Osteoblast (primary cell): ENCODE data around the gene NANOS1. TPM values are rescaled to one million over a fixed set of nuclear protein-coding genes. Genes with fewer than 3 reads are reported as not detected.
A peak's percentile ranks its signal among the peaks of the same experiment; 100 is the strongest.

Source experiments
- DNase-seq: peaks from one replicate; pipeline ENCODE4 v3.0.0; 2011; ENCODE audit warnings: low spot score, mixed read lengths; ENCODE audit not compliant: insufficient read length; ENCODE audit errors: missing footprints
- H2AFZ ChIP-seq: 2 replicates; pipeline ENCODE4 v1.6.0; 2011; ENCODE audit warnings: mild to moderate bottlenecking, low read length
- H3K27ac ChIP-seq: 2 replicates; pipeline ENCODE4 v1.5.1; 2011; ENCODE audit warnings: mild to moderate bottlenecking, low read depth, low read length, moderate library complexity
- H3K27me3 ChIP-seq: 2 replicates; pipeline ENCODE4 v1.6.0; 2012; ENCODE audit warnings: mild to moderate bottlenecking, control low read depth, inconsistent platforms, low read length, moderate library complexity; ENCODE audit not compliant: insufficient read depth
- H3K36me3 ChIP-seq: 2 replicates; pipeline ENCODE4 v1.5.1; 2011; ENCODE audit warnings: mild to moderate bottlenecking, low read length, control low read depth, moderate library complexity; ENCODE audit not compliant: insufficient read depth
- H3K4me1 ChIP-seq: 2 replicates; pipeline ENCODE4 v1.5.1; 2011; ENCODE audit warnings: mild to moderate bottlenecking, low read length, control low read depth, moderate library complexity; ENCODE audit not compliant: insufficient read depth
- H3K4me2 ChIP-seq: 2 replicates; pipeline ENCODE4 v1.6.0; 2011; ENCODE audit warnings: mild to moderate bottlenecking, low read length; ENCODE audit not compliant: insufficient read depth
- H3K4me3 ChIP-seq: fragments of 200-600 bp; sonication (generic); 3 replicates; pipeline ENCODE4 v1.5.1; 2012; ENCODE audit warnings: mild to moderate bottlenecking, low read length, inconsistent platforms; ENCODE audit not compliant: insufficient read depth
- H3K79me2 ChIP-seq: 2 replicates; pipeline ENCODE4 v1.6.0; 2012; ENCODE audit warnings: mild to moderate bottlenecking, low read length, control low read depth, inconsistent platforms; ENCODE audit not compliant: insufficient read depth
- H3K9me3 ChIP-seq: 2 replicates; pipeline ENCODE4 v1.5.1; 2011; ENCODE audit warnings: low read depth, low read length, control low read depth
- H4K20me1 ChIP-seq: 2 replicates; pipeline ENCODE4 v1.6.0; 2012; ENCODE audit warnings: mild to moderate bottlenecking, low read length, control low read depth; ENCODE audit not compliant: insufficient read depth
- total RNA-seq: library from RNA; depleted of rRNA; stranded (reverse); fragments of >200 nt; gene quantifications from 2 replicates; pipeline ENCODE4 v1.2.3, GENCODE V29; 2012
- TF ChIP-seq, protein P1 (sequence below): IDR thresholded peaks from 2 replicates; pipeline ENCODE4 v1.5.1; 2011; ENCODE audit warnings: mild to moderate bottlenecking, low read depth, low read length, moderate library complexity; ENCODE audit errors: extremely low read depth

Gene NANOS1
- total RNA-seq, 1 donor, result 1.1 TPM

DNA sequence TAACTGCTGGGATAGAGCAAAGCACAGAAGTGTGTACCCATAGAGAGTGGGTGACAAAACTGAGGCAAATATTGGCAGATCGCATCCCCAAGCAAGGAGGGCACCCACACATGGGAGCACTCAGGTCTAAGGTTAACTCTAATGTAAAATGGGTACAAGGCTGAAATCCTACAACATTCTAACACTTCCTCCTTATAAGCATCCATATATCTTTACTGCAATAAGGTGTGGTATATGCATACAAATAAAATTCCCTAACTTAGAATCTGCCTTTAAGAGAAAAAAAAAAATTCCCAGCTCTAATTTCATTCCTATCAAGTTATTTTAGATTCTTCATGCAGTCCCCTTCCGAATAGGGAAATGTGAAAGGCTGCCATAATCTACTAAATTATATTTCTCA, 32.4 kb downstream of the NANOS1 start:
- H3K4me3 ChIP-seq, result no peak overlapping the region
- no peak for DNase-seq
- no peak overlapping the region for H3K27ac ChIP-seq
- no peaks in the 10 kb centered on the region for H3K9me3 ChIP-seq
- no peak overlapping the region for H2AFZ ChIP-seq
- H4K20me1 ChIP-seq, result peaks cover 33% of the 10 kb centered on the region
- TF ChIP-seq, protein P1, sequence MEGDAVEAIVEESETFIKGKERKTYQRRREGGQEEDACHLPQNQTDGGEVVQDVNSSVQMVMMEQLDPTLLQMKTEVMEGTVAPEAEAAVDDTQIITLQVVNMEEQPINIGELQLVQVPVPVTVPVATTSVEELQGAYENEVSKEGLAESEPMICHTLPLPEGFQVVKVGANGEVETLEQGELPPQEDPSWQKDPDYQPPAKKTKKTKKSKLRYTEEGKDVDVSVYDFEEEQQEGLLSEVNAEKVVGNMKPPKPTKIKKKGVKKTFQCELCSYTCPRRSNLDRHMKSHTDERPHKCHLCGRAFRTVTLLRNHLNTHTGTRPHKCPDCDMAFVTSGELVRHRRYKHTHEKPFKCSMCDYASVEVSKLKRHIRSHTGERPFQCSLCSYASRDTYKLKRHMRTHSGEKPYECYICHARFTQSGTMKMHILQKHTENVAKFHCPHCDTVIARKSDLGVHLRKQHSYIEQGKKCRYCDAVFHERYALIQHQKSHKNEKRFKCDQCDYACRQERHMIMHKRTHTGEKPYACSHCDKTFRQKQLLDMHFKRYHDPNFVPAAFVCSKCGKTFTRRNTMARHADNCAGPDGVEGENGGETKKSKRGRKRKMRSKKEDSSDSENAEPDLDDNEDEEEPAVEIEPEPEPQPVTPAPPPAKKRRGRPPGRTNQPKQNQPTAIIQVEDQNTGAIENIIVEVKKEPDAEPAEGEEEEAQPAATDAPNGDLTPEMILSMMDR, result no peak
- H3K4me1 ChIP-seq, result no peaks in the 10 kb centered on the region
- H3K79me2 ChIP-seq, result peaks cover 94% of the 10 kb centered on the region
- H3K27me3 ChIP-seq, result no peaks in the 10 kb centered on the region
- no peak overlapping the region for H3K4me2 ChIP-seq
- H3K36me3 ChIP-seq, result peaks cover 92% of the 10 kb centered on the region

DNA sequence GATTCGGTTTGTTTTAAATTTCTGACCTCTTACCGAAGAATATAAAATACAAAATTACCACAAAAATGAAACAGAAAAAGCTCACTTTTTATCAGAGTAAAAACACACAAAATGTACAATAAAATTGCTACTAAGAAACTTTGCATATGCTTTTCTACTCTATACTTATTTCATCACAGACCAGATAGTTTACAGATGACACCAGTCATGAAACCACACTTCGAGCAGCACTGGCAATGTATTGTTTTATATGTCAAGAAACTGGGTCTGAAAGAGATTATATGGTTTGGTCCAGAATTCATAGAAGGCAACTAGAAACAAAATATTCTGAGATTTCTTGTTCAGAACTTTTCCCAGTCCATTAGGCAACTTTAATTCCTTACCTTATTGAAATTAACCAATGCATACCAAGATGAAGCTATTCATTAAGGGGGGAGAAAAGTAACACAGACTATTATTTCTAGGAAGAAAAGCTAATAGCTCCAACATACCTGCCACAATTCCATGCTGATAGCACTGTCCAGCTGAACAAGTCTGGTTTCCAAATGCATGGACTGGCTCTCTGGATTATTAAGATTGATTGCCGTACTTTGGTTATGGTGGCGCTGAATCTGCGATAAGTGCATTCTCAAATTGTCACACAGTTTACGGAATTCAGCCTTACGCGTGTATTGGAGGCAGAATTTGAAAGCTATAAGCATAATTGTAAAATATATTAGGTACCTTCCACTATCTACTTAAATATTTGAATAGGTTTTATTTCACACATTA, 41.1 kb downstream of the NANOS1 start:
- H3K9me3 ChIP-seq, result no peaks in the 10 kb centered on the region
- H2AFZ ChIP-seq, result no peak overlapping the region
- peaks cover 94% of the 10 kb centered on the region for H3K79me2 ChIP-seq
- H3K27me3 ChIP-seq, result no peaks in the 10 kb centered on the region
- TF ChIP-seq, protein P1, result no peak
- H3K4me3 ChIP-seq, result no peak overlapping the region
- H3K27ac ChIP-seq, result no peak overlapping the region
- H3K36me3 ChIP-seq, result peaks cover 73% of the 10 kb centered on the region
- H3K4me2 ChIP-seq, result no peak overlapping the region
- no peaks in the 10 kb centered on the region for H3K4me1 ChIP-seq
- no peak for DNase-seq
- peaks cover 55% of the 10 kb centered on the region for H4K20me1 ChIP-seq

DNA sequence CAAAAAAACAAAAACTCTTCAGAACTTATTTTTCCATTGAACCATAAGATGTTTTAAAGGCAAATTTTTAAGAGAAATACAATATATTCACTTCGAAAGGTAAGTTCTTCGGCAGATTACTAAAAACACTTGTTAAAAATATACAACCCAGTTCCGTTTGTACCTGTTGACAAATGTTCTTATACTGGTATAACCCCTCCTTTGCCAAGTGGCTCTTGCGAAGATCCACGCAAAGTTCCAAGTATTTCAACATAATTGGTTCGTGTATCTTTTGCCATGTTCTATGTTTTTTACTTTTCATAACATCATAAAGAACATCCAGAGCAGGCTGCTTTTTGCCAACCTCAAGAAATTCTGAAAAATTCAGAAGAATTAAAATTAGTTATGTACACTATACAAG, 44.1 kb downstream of the NANOS1 start:
- H3K9me3 ChIP-seq, result no peaks in the 10 kb centered on the region
- DNase-seq, result no peak
- H3K4me3 ChIP-seq, result no peak overlapping the region
- H3K36me3 ChIP-seq, result peaks cover 46% of the 10 kb centered on the region
- H3K4me2 ChIP-seq, result no peak overlapping the region
- no peak overlapping the region for H3K27ac ChIP-seq
- peaks cover 8% of the 10 kb centered on the region for H3K4me1 ChIP-seq
- peaks cover 97% of the 10 kb centered on the region for H3K79me2 ChIP-seq
- H3K27me3 ChIP-seq, result no peaks in the 10 kb centered on the region
- TF ChIP-seq, protein P1, result no peak
- no peak overlapping the region for H2AFZ ChIP-seq
- H4K20me1 ChIP-seq, result peaks cover 63% of the 10 kb centered on the region

DNA sequence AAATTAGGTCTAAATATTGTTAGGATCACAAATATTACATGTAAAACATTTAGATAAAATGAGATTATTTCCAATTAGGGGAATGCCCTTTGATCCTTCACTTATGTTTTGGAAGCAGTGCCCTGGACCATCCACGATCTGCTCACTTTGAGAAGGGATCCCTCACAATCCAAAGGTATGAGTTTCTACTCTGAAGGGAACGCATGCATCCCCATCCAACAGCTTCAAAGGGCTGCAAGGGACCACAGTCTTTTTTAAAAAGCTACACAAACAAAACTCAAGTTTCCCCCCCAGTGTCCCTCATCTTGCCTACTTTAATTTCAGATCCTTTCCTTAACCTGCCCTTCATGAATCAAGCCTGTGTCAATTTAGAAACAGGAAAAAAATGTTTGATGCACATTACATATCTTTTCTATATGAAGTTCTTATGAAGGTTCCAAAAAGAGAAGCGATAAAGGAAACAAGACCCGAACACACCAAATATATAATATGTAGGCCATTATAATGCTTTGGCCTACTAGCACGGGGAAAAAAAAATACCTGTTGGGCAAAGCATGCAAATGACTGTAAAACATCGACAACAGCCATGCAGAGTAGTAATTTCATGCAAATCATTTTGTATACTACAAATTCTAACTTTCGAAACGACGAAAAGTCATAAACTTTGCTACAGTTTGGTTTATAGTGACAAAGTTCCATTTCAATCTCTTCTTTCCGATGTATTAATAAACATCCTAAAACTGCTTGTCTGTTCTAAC, 49.1 kb downstream of the NANOS1 start:
- peak; percentile 46 for DNase-seq
- H4K20me1 ChIP-seq, result peaks cover 52% of the 10 kb centered on the region
- H3K36me3 ChIP-seq, result no peaks in the 10 kb centered on the region
- peaks cover 15% of the 10 kb centered on the region for H3K4me1 ChIP-seq
- no peaks in the 10 kb centered on the region for H3K9me3 ChIP-seq
- no peak overlapping the region for H2AFZ ChIP-seq
- H3K27ac ChIP-seq, result peak overlapping the region; percentile 96
- no peaks in the 10 kb centered on the region for H3K27me3 ChIP-seq
- peak overlapping the region; percentile 96 for H3K4me2 ChIP-seq
- H3K4me3 ChIP-seq, result peak overlapping the region; percentile 99
- H3K79me2 ChIP-seq, result peaks cover 80% of the 10 kb centered on the region
- TF ChIP-seq, protein P1, result no peak
